Measurements from ENCODE around the gene ELP5. TPM values are rescaled to one million over a fixed set of nuclear protein-coding genes. Genes with fewer than 3 reads are reported as not detected.

The ELP5 gene, protein sequence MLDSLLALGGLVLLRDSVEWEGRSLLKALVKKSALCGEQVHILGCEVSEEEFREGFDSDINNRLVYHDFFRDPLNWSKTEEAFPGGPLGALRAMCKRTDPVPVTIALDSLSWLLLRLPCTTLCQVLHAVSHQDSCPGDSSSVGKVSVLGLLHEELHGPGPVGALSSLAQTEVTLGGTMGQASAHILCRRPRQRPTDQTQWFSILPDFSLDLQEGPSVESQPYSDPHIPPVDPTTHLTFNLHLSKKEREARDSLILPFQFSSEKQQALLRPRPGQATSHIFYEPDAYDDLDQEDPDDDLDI
- total RNA-seq, result 14.5 TPM in 2 replicates

GRCh38 chr17:7252176-7253043, at the start of gene ELP5:
Gene ELP5 (plus strand): TSS chr17:7252215. CDS start chr17:7252551, 336 bp downstream.

GRCh38 chr17:7219812-7220592, 32.0 kb upstream of the ELP5 start, which contains the start of the genes ACADVL and DLG4:
Gene ACADVL (plus strand): TSS chr17:7219938. CDS start chr17:7219985, 47 bp downstream.
Gene DLG4 (minus strand): TSS chr17:7219836.

DNA sequence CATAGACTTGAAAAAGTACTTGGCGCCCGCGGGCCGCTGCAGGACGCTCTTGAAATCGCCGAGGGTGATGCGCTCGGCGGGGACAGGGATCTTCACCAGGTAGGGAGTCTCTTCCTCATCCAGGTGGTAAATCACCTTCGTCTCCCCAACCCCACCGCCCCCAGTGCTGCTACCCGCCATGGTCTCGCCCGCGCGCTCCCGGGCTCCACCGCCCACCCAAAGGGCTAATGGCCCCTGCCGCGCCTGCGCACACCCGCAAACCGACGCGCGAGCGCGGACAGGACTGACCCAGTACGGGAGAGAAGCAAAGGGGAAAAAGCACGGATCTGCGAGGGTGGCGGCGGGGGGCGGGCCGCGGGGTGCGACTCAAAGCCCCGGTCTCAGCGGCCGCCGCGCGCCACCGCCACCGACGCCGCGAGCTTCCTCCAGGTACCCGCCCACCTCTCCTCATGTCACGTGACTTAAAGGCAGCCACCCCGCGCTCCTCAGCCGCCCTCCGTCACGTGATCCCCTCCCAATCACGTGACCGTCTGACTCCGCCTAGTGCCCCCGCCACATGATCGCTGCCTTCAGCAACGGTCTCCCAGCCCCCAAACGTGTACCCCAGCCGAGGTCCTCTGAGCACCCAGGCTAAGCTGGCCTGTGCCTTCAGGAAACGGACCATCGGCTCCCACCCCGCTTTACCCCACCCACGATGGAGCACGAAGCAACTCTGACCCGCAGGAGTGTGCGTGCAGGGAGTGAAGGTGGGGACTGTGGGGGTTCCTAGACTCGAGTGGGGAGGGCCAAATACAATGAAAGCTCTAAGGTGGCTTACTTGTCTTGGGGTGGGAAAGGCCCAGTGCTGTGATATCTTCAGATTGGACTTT, 17.7 kb upstream of the ELP5 start, which contains the start of gene DVL2:
DVL2 (minus strand) TSS at position 435 of the 869 bp plus-strand sequence; CDS start at position 180, 255 bp downstream.

GRCh38 chr17:7239091-7240027, 12.7 kb upstream of the ELP5 start, which contains the start of gene PHF23:
Gene PHF23 (minus strand): TSS chr17:7239457. CDS start chr17:7239279, 178 bp downstream.

DNA sequence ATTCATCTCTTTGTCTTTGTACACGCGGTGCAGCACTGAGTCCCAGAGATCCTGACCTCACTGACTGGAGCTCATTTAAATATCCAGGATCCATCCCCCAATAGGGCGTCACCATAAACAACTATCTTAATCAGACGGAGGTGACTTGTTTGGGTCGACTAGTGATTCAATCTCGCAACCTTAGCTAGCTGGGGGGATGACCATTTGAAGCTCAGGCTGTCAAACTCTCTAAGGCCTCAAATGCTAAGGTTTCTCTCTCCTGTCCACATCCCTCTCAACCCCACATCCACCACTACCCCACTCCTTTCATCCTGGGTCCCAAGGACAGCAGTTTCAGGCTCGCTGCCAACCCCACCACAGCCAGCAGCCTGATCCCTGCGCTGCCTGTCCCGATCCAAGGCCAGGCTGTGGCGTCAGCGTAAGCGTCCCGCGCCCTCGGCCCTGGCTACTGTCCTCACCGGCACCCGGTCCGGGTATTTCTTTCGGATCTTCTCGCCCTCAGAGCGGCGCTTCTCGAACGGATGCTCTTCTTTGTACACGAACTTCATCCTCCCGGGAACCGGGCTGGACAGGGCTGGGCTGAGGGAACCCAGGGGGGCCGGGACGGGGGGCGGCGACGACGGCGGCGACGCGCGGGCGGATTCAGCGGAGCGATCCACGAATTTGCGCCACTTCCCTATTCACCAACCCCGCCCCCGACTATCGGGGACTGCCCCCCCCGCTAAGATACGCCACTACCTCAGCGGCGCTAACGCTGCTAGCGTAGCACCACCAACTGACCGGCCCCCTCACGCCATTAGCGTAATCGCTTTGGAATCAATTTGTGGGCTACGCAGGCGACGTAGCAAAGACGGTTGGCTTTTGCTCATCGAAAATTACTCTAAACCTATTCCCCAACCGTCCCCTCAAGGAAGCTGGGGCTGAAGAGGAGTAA, 10.0 kb upstream of the ELP5 start, which contains the start of gene GABARAP:
GABARAP (minus strand) TSS at position 667 of the 934 bp plus-strand sequence; CDS start at position 548, 119 bp downstream.

DNA sequence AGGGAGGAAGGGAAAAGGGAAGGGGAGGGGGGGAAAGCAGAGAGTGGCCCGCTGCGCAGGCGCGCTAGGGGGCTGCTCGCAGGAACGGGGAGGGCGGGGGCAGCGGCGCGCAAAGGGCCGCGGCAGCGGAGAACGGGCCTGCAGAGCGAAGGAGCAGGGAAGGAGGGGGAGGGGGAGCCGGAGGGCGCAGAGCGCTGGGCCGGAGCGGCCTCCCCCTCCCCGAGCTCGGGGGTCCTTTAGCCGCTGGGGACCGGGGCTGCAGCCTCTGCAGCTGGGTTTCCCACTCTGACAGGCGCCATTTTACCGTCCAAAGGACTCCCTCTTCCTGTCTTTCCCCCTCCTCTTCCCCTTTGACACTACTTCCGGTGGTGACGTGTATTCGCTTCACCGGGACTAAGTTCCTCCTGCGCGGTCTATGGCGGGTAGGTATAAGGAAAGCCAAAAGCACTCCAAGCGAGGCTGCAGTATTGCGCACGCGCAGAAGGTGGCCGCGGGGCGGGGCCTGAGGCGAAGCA, 297 bp upstream of the ELP5 start, which contains the start of gene CTDNEP1:
CTDNEP1 (minus strand) TSS at position 74 of the 515 bp plus-strand sequence. CDS start 438 bp downstream, outside the sequence.

GRCh38 chr17:7262192-7262934, 10.3 kb downstream of the ELP5 start, which contains the start of gene CLDN7:
Gene CLDN7 (minus strand): TSS chr17:7262478. CDS start chr17:7262043, 435 bp downstream.

GRCh38 chr17:7281074-7281952, 29.3 kb downstream of the ELP5 start, which contains the start of gene SLC2A4:
Gene SLC2A4 (plus strand): TSS chr17:7281718. CDS start chr17:7281935, 217 bp downstream.

GRCh38 chr17:7294614-7295153, 42.7 kb downstream of the ELP5 start, which contains the start of gene YBX2:
Gene YBX2 (minus strand): TSS chr17:7294639. CDS start chr17:7294500, 139 bp downstream.

GRCh38 chr17:7306911-7307685, 55.1 kb downstream of the ELP5 start, which contains the start of gene EIF5A:
Gene EIF5A (plus strand): TSS chr17:7307628. CDS start chr17:7309636, 2,008 bp downstream.

Other genes starting within 250 kb of the ELP5 start
- gene RNASEK, start 239.6 kb upstream of the ELP5 start, total RNA-seq, result 10.7 and 14.7 TPM in 2 replicates
- gene BCL6B, start 229.2 kb upstream of the ELP5 start, total RNA-seq, result under 0.01 TPM in 2 replicates
- gene SLC16A13, start 216.2 kb upstream of the ELP5 start, total RNA-seq, result 0.48 and 0.85 TPM in 2 replicates
- gene SLC16A11, start 208.1 kb upstream of the ELP5 start, total RNA-seq, result 0.24 and 0.43 TPM in 2 replicates
- gene CLEC10A, start 172.0 kb upstream of the ELP5 start, total RNA-seq, result not detected in 2 replicates
- not detected in 2 replicates for gene ASGR2, start 137.4 kb upstream of the ELP5 start, total RNA-seq
- gene ASGR1, start 72.8 kb upstream of the ELP5 start, total RNA-seq, result 0.64 TPM in 1 of 2 replicates, not detected in the other
- gene DLG4, start 32.4 kb upstream of the ELP5 start, total RNA-seq, result 1.9 and 6.0 TPM in 2 replicates
- 252 and 304 TPM in 2 replicates for gene ACADVL, start 32.3 kb upstream of the ELP5 start, total RNA-seq
- 45.5 and 66.3 TPM in 2 replicates for gene DVL2, start 17.7 kb upstream of the ELP5 start, total RNA-seq
- 24.9 and 36.4 TPM in 2 replicates for gene PHF23, start 12.8 kb upstream of the ELP5 start, total RNA-seq
- 109 and 134 TPM in 2 replicates for gene GABARAP, start 9.8 kb upstream of the ELP5 start, total RNA-seq
- gene CTDNEP1, start 481 bp upstream of the ELP5 start, total RNA-seq, result 20.5 and 25.4 TPM in 2 replicates
- gene CLDN7, start 10.3 kb downstream of the ELP5 start, total RNA-seq, result 223 and 297 TPM in 2 replicates
- 0.24 TPM in 1 of 2 replicates, not detected in the other for gene SLC2A4, start 29.5 kb downstream of the ELP5 start, total RNA-seq
- 0.43 and 0.96 TPM in 2 replicates for gene YBX2, start 42.4 kb downstream of the ELP5 start, total RNA-seq
- 273 and 472 TPM in 2 replicates for gene EIF5A, start 55.4 kb downstream of the ELP5 start, total RNA-seq
- gene GPS2, start 63.1 kb downstream of the ELP5 start, total RNA-seq, result 32.2 and 33.7 TPM in 2 replicates
- gene NEURL4, start 77.1 kb downstream of the ELP5 start, total RNA-seq, result 14.5 and 17.6 TPM in 2 replicates
- gene ACAP1, start 84.3 kb downstream of the ELP5 start, total RNA-seq, result 0.21 and 1.9 TPM in 2 replicates
- 28.1 and 54.0 TPM in 2 replicates for gene KCTD11, start 99.9 kb downstream of the ELP5 start, total RNA-seq
- gene TMEM95, start 102.9 kb downstream of the ELP5 start, total RNA-seq, result not detected in 2 replicates
- 9.9 and 11.9 TPM in 2 replicates for gene TNK1, start 128.9 kb downstream of the ELP5 start, total RNA-seq
- gene PLSCR3, start 142.3 kb downstream of the ELP5 start, total RNA-seq, result 15.8 and 35.2 TPM in 2 replicates
- gene TMEM256, start 151.9 kb downstream of the ELP5 start, total RNA-seq, result 125 and 144 TPM in 2 replicates
- gene NLGN2, start 155.6 kb downstream of the ELP5 start, total RNA-seq, result 1.9 TPM in 2 replicates
- gene SPEM1, start 168.1 kb downstream of the ELP5 start, total RNA-seq, result not detected in 2 replicates
- not detected in 2 replicates for gene SPEM2, start 173.4 kb downstream of the ELP5 start, total RNA-seq
- gene SPEM3, start 176.6 kb downstream of the ELP5 start, total RNA-seq, result not detected in 2 replicates
- gene TMEM102, start 183.2 kb downstream of the ELP5 start, total RNA-seq, result 13.4 and 28.7 TPM in 2 replicates
- gene FGF11, start 187.3 kb downstream of the ELP5 start, total RNA-seq, result 23.7 and 32.8 TPM in 2 replicates
- 6.2 and 8.7 TPM in 2 replicates for gene CHRNB1, start 192.8 kb downstream of the ELP5 start, total RNA-seq
- 16.4 and 22.4 TPM in 2 replicates for gene ZBTB4, start 227.4 kb downstream of the ELP5 start, total RNA-seq
- not detected in 2 replicates for gene SLC35G6, start 229.2 kb downstream of the ELP5 start, total RNA-seq
- gene POLR2A, start 232.2 kb downstream of the ELP5 start, total RNA-seq, result 40.7 and 46.7 TPM in 2 replicates

All from tracheal epithelial cell (primary cell).